HG03045 (cell line): ENCODE data around the gene BMPER.

ENCODE experiments used
- ATAC-seq: cut with Tn5 transposase; IDR thresholded peaks from one replicate; pipeline ENCODE4 v1.9.1; 2021; ENCODE audit warnings: mild to moderate bottlenecking, moderate library complexity; ENCODE audit not compliant: unreplicated experiment

BMPER gene

GRCh38 chr7:34016876-34017275 is 111.5 kb downstream of the BMPER start:
- no peak for ATAC-seq

GRCh38 chr7:34019301-34019790 is 114.0 kb downstream of the BMPER start:
- no peak for ATAC-seq

- ATAC-seq = no peak
Observed at GRCh38 chr7:34022626-34023025, 117.3 kb downstream of the BMPER start.

GRCh38 chr7:34025600-34025999 is 120.3 kb downstream of the BMPER start:
- no peak for ATAC-seq

GRCh38 chr7:34026481-34027190 is 121.3 kb downstream of the BMPER start:
- ATAC-seq = no peak

- no peak for ATAC-seq
Observed at GRCh38 chr7:34031156-34031555, 125.8 kb downstream of the BMPER start.

- no peak for ATAC-seq
Observed at GRCh38 chr7:34034728-34035127, 129.4 kb downstream of the BMPER start.

GRCh38 chr7:34036051-34036920 is 130.9 kb downstream of the BMPER start:
- no peak for ATAC-seq

GRCh38 chr7:34036972-34037792 is 131.8 kb downstream of the BMPER start:
- ATAC-seq = no peak

- ATAC-seq = no peak
Observed at GRCh38 chr7:34038816-34039470, 133.6 kb downstream of the BMPER start.

- ATAC-seq = no peak
Observed at GRCh38 chr7:34041707-34042106, 136.4 kb downstream of the BMPER start.

GRCh38 chr7:34042406-34042805 is 137.1 kb downstream of the BMPER start:
- ATAC-seq = no peak

- no peak for ATAC-seq
Observed at GRCh38 chr7:34043461-34044305, 138.3 kb downstream of the BMPER start.

- no peak for ATAC-seq
Observed at GRCh38 chr7:34044306-34044643, 138.9 kb downstream of the BMPER start.

GRCh38 chr7:34044734-34045353 is 139.5 kb downstream of the BMPER start:
- ATAC-seq = no peak

GRCh38 chr7:34048445-34048844 is 143.1 kb downstream of the BMPER start:
- no peak for ATAC-seq

GRCh38 chr7:34054075-34054474 is 148.7 kb downstream of the BMPER start:
- ATAC-seq = no peak

GRCh38 chr7:34057136-34057535 is 151.8 kb downstream of the BMPER start:
- ATAC-seq = no peak

GRCh38 chr7:34057956-34058355 is 152.6 kb downstream of the BMPER start:
- ATAC-seq = no peak

GRCh38 chr7:34058801-34059135 is 153.4 kb downstream of the BMPER start:
- ATAC-seq = no peak
